Breast epithelium (tissue), 4 donors: ENCODE measurements around the gene PARP12. TPM values are rescaled to one million over a fixed set of nuclear protein-coding genes. Genes with fewer than 3 reads are reported as not detected.

Experiments used
- DNase-seq, 2 donors: peaks; one replicate each; pipeline ENCODE4 v3.0.0-alpha.2; 2019; ENCODE audit warnings: low spot score in 2 of 2
- H3K27ac ChIP-seq, 2 donors: fragments of 200-600 bp; sonication (generic) in 1 of 2; one replicate each; pipeline ENCODE4 v1.5.1; 2016 to 2019; ENCODE audit warnings: mild to moderate bottlenecking in 1 of 2
- H3K27me3 ChIP-seq, 2 donors: fragments of 200-600 bp; sonication (generic) in 1 of 2; one replicate each; pipeline versions ENCODE4 v1.5.1 to v1.6.0; 2017 to 2019; ENCODE audit warnings: control low read depth in 1 of 2, mild to moderate bottlenecking in 1 of 2
- H3K36me3 ChIP-seq: fragments of 200-600 bp; one replicate; pipeline ENCODE4 v1.5.1; 2019
- H3K4me1 ChIP-seq, 2 donors: fragments of 200-600 bp; sonication (generic); one replicate each; pipeline ENCODE4 v1.5.1; 2016 to 2019; ENCODE audit warnings: control low read depth in 1 of 2
- H3K4me3 ChIP-seq, 3 donors: fragments of 200-600 bp; sonication (generic); 1 replicate in 2 of 3; 2 replicates in 1 of 3; pipeline ENCODE4 v1.5.1; 2016 to 2019; ENCODE audit warnings: mild to moderate bottlenecking in 3 of 3, moderate library complexity in 2 of 3
- H3K9me3 ChIP-seq, 2 donors: fragments of 200-600 bp; sonication (generic) in 1 of 2; one replicate each; pipeline ENCODE4 v1.5.1; 2016 to 2019; ENCODE audit warnings: control low read depth in 1 of 2
- CTCF ChIP-seq, 3 donors: fragments of 450-650 bp; IDR thresholded peaks; one replicate each; pipeline ENCODE4 v1.5.1; 2016 to 2017; ENCODE audit warnings: antibody characterized with exemption in 3 of 3, mild to moderate bottlenecking in 3 of 3, moderate library complexity in 3 of 3
- POLR2A ChIP-seq: fragments of 450-650 bp; IDR thresholded peaks from one replicate; pipeline ENCODE4 v1.6.1; 2016; ENCODE audit warnings: antibody characterized with exemption, mild to moderate bottlenecking, moderate library complexity
- POLR2AphosphoS5 ChIP-seq, 3 donors: sonication (generic); formaldehyde crosslinking; IDR thresholded peaks; one replicate each; pipeline ENCODE4 v1.6.1; 2017; ENCODE audit warnings: antibody characterized with exemption in 3 of 3
- intact Hi-C: fragments of 100-400 bp; cut with DNase I; formaldehyde crosslinking; loops from one replicate; pipeline ENCODE4 v1.15.1; 2023; ENCODE audit warnings: low total_unique reads
- total RNA-seq, 3 donors: library from RNA; depleted of rRNA; stranded (reverse); fragments of >200 nt; gene quantifications; one replicate each; pipeline ENCODE4 v1.1.0, GENCODE V29; 2016

The PARP12 gene
- total RNA-seq, 3 donors from 2014 or later = 24.8 to 44.9 (median 40.6) TPM

- no peaks in the 10 kb centered on the region for H3K4me1 ChIP-seq
- intact Hi-C loops = loop anchor here (1.0 to 5.0 kb wide), 2 partner anchors 22 to 86 kb away; no protein-coding TSS in a partner anchor
- H3K27me3 ChIP-seq = no peaks in the 10 kb centered on the region
- no peak for TF ChIP-seq POLR2AphosphoS5 (IDR thresholded peaks at IDR 0.05)
- no peak for TF ChIP-seq CTCF (IDR thresholded peaks at IDR 0.05)
- no peak for TF ChIP-seq POLR2A
- no peaks in the 10 kb centered on the region for H3K9me3 ChIP-seq
- no peaks in the 10 kb centered on the region for H3K36me3 ChIP-seq
- no peak for DNase-seq
- H3K4me3 ChIP-seq = no peak overlapping the region
- no peak overlapping the region for H3K27ac ChIP-seq
Observed at GRCh38 chr7:140031364-140031763, 31.4 kb downstream of the PARP12 start.

DNA sequence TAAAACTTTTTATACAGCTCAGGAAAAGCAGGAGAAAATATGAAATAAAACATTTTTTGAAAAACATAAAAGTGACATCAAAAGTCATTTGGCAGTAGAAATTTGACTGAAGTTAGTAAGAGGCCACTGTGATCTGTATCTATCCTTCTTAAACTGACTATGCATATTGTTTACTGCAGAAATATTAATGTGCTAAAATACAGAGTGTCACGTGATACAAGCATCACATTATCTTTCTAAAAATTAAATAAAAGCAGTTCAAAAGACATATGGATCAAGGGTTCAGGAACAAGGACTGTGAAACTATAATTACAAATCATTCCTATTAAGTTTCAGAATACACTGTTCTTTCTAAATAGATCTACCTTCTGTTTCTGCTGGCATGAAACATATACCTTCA, 33.7 kb downstream of the PARP12 start:
- Histone ChIP-seq H3K9me3 (no peaks in the 10 kb centered on the region), H3K36me3 (no peaks in the 10 kb centered on the region), H3K27ac (no peak overlapping the region), H3K27me3 (no peaks in the 10 kb centered on the region), H3K4me1 (no peaks in the 10 kb centered on the region), H3K4me3 (no peak overlapping the region)
- TF ChIP-seq CTCF (IDR thresholded peaks at IDR 0.05) (no peak), POLR2AphosphoS5 (IDR thresholded peaks at IDR 0.05) (no peak), POLR2A (no peak)
- no peak for DNase-seq
- intact Hi-C loops = no loop called here

DNA sequence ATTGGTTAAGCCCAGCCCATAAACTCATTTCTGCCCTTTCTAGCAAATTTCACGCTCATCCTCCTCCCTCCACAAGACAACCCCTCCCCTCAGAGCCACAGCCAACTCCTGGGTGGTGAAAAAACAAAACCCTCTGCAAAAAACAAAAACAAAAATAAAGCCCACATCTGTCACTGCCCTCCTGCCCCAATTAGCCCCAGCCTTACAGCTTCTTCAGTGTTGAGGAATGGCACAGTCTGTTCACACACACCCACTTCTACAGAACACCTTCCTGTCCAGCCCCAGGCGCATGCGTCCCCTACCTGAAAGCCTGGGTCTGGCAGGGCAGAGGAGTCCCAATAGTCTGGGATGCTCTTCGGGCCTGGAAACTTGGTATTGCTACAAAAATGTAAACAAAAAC, 34.4 kb downstream of the PARP12 start:
- no peak overlapping the region for H3K4me3 ChIP-seq
- H3K27me3 ChIP-seq = no peaks in the 10 kb centered on the region
- intact Hi-C loops = no loop called here
- H3K27ac ChIP-seq = no peak overlapping the region
- H3K9me3 ChIP-seq = no peaks in the 10 kb centered on the region
- no peak for DNase-seq
- no peaks in the 10 kb centered on the region for H3K36me3 ChIP-seq
- TF ChIP-seq POLR2AphosphoS5 (IDR thresholded peaks at IDR 0.05) (no peak), CTCF (IDR thresholded peaks at IDR 0.05) (no peak), POLR2A (no peak)
- H3K4me1 ChIP-seq = no peaks in the 10 kb centered on the region

- no peak for DNase-seq
- Histone ChIP-seq H3K4me1 (no peaks in the 10 kb centered on the region), H3K36me3 (no peaks in the 10 kb centered on the region), H3K4me3 (no peak overlapping the region), H3K27me3 (no peaks in the 10 kb centered on the region), H3K27ac (no peak overlapping the region), H3K9me3 (no peaks in the 10 kb centered on the region)
- no peak for TF ChIP-seq POLR2A
- intact Hi-C loops = no loop called here
Observed at GRCh38 chr7:140027858-140028257, 34.9 kb downstream of the PARP12 start.

DNA sequence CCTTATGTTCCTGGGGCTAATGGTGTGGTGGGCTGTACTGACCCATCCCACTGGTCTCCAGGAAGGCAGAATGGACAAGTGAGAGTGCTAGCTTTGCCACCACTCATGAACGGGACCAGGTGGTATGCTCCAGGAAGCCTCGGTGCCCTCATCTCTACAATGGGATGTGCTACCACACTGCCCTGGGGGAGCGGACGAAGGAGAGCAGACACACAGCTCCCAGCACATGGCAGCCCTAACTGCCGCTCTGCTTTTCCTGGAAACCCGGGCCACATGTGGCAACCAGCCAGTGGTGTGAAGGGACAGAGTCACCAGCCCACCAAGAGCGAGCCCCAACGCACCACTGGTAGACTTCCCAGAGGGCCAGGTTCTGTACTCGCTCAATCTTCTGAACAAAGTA, 35.8 kb downstream of the PARP12 start:
- intact Hi-C loops = no loop called here
- H3K9me3 ChIP-seq = no peaks in the 10 kb centered on the region
- no peaks in the 10 kb centered on the region for H3K27me3 ChIP-seq
- H3K27ac ChIP-seq = no peak overlapping the region
- no peak for DNase-seq
- no peaks in the 10 kb centered on the region for H3K4me1 ChIP-seq
- no peak overlapping the region for H3K4me3 ChIP-seq
- TF ChIP-seq POLR2AphosphoS5 (IDR thresholded peaks at IDR 0.05) (no peak), CTCF (IDR thresholded peaks at IDR 0.05) (no peak), POLR2A (no peak)
- no peaks in the 10 kb centered on the region for H3K36me3 ChIP-seq
